KMS-11 (cell line): ENCODE data around the gene NUDCD3.

ENCODE experiments used
- H2AFZ ChIP-seq: fragments of 200-600 bp; sonication (generic); 2 replicates; pipeline ENCODE4 v1.6.1; 2016; ENCODE audit warnings: antibody characterized with exemption, mixed run types, low read depth
- H3K27ac ChIP-seq: fragments of 200-600 bp; sonication (generic); 2 replicates; pipeline ENCODE4 v1.6.1; 2016; ENCODE audit warnings: mild to moderate bottlenecking, mixed run types
- H3K27me3 ChIP-seq: fragments of 200-600 bp; sonication (generic); 2 replicates; pipeline ENCODE4 v1.6.1; 2017; ENCODE audit warnings: mild to moderate bottlenecking, low read depth, mixed run types, moderate library complexity; ENCODE audit not compliant: insufficient read depth
- H3K36me3 ChIP-seq: fragments of 200-600 bp; sonication (generic); 2 replicates; pipeline ENCODE4 v1.6.1; 2017; ENCODE audit warnings: mild to moderate bottlenecking, mixed run types; ENCODE audit not compliant: insufficient read depth
- H3K4me1 ChIP-seq: fragments of 200-600 bp; sonication (generic); 2 replicates; pipeline ENCODE4 v1.6.1; 2016; ENCODE audit warnings: mild to moderate bottlenecking, low read depth, mixed run types; ENCODE audit not compliant: poor library complexity, severe bottlenecking
- H3K4me2 ChIP-seq: fragments of 200-600 bp; sonication (generic); 2 replicates; pipeline ENCODE4 v1.7.0; 2016; ENCODE audit warnings: mild to moderate bottlenecking, mixed run types
- H3K4me3 ChIP-seq: fragments of 200-600 bp; sonication (generic); IDR thresholded peaks from 2 replicates; pipeline ENCODE4 v1.6.1; 2017; ENCODE audit warnings: low read depth, low read length, mixed read lengths; ENCODE audit not compliant: insufficient read depth
- H3K79me2 ChIP-seq: fragments of 200-600 bp; sonication (generic); 2 replicates; pipeline ENCODE4 v1.6.1; 2016; ENCODE audit warnings: low read depth, mixed run types; ENCODE audit not compliant: insufficient read depth
- H3K9ac ChIP-seq: fragments of 200-600 bp; sonication (generic); 2 replicates; pipeline ENCODE4 v1.6.1; 2016; ENCODE audit warnings: mild to moderate bottlenecking, mixed run types
- H4K20me1 ChIP-seq: fragments of 200-600 bp; sonication (generic); 2 replicates; pipeline ENCODE4 v1.6.1; 2016; ENCODE audit warnings: mild to moderate bottlenecking, mixed run types; ENCODE audit not compliant: insufficient read depth
- TF ChIP-seq, protein P1 (sequence below): fragments of 200-600 bp; sonication (generic); conservative IDR thresholded peaks from 2 replicates; pipeline ENCODE4 v1.6.1; 2017; ENCODE audit warnings: low read depth, mild to moderate bottlenecking, antibody characterized with exemption, low read length, moderate library complexity, mixed read lengths

Gene NUDCD3

DNA sequence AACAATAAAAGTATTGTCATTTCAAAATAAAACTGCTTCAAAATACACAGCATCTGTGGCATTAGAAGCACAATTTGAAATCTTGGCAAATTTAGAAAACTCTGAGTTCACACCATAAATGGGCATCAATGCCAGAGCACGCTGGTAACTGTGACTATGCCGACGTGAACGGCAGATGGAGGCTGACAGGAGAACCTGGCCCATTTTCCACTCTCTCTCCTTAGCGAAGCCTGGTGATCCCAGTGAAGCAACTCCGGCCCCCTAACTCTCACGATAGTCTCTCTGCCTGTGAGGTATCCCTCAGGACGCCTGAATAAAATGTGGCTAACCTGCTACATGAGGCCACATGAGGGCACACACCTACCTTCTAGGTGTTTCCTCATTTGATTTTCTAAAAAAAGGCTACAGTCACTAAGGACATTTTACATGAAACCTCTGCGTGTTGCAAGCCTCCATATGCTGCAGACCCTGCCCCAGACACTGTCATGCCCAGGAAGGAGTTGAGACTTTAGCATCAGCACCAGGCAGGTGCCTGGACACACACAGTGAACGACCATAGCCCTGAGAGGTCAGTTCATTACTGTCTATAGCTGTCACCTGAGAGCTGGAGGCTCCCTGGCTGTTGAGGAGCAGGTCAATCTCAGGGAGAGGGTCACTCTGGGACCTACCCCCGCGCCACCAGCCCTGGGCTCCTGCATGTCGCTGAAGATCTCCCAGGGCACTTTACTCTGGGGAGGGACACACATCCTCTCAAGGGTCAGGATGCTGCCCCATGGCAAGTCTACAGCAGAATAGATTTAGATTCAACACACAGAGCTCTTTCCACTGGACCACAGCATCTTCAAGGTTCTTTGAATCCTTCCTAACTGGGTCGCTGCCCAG, 102.1 kb downstream of the NUDCD3 start:
- no peak overlapping the region for H3K4me3 ChIP-seq
- no peak overlapping the region for H3K9ac ChIP-seq
- H3K4me1 ChIP-seq, result no peaks in the 10 kb centered on the region
- no peak overlapping the region for H3K4me2 ChIP-seq
- H3K79me2 ChIP-seq, result no peaks in the 10 kb centered on the region
- no peak overlapping the region for H2AFZ ChIP-seq
- TF ChIP-seq, protein P1, sequence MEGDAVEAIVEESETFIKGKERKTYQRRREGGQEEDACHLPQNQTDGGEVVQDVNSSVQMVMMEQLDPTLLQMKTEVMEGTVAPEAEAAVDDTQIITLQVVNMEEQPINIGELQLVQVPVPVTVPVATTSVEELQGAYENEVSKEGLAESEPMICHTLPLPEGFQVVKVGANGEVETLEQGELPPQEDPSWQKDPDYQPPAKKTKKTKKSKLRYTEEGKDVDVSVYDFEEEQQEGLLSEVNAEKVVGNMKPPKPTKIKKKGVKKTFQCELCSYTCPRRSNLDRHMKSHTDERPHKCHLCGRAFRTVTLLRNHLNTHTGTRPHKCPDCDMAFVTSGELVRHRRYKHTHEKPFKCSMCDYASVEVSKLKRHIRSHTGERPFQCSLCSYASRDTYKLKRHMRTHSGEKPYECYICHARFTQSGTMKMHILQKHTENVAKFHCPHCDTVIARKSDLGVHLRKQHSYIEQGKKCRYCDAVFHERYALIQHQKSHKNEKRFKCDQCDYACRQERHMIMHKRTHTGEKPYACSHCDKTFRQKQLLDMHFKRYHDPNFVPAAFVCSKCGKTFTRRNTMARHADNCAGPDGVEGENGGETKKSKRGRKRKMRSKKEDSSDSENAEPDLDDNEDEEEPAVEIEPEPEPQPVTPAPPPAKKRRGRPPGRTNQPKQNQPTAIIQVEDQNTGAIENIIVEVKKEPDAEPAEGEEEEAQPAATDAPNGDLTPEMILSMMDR, result no peak
- H3K36me3 ChIP-seq, result no peaks in the 10 kb centered on the region
- no peak overlapping the region for H3K27ac ChIP-seq
- H3K27me3 ChIP-seq, result no peaks in the 10 kb centered on the region
- no peaks in the 10 kb centered on the region for H4K20me1 ChIP-seq

DNA sequence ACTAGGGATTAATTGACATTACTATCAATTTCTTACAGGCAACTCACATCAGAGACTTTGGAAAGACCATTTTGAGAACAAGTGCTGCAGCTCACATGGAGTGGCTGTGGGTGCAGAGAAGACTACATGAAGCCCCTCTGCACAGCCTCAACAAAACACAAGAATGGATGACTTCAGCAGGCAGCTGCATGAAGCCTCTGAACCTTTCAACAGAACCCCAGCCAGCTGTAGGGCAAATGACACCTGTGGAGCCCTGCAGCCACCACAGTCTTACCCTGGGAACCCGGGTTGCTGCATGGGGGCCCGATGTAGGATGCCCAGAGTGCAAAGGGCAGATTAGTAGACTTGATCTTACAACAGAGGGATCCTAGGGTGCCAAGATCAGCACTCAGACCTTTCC, 103.1 kb downstream of the NUDCD3 start:
- Histone ChIP-seq H3K4me3 (no peak overlapping the region), H2AFZ (no peak overlapping the region), H3K27me3 (no peaks in the 10 kb centered on the region), H3K36me3 (no peaks in the 10 kb centered on the region), H3K79me2 (no peaks in the 10 kb centered on the region), H3K27ac (no peak overlapping the region), H3K4me2 (no peak overlapping the region), H3K4me1 (no peaks in the 10 kb centered on the region), H3K9ac (no peak overlapping the region), H4K20me1 (no peaks in the 10 kb centered on the region)
- TF ChIP-seq, protein P1, result no peak

DNA sequence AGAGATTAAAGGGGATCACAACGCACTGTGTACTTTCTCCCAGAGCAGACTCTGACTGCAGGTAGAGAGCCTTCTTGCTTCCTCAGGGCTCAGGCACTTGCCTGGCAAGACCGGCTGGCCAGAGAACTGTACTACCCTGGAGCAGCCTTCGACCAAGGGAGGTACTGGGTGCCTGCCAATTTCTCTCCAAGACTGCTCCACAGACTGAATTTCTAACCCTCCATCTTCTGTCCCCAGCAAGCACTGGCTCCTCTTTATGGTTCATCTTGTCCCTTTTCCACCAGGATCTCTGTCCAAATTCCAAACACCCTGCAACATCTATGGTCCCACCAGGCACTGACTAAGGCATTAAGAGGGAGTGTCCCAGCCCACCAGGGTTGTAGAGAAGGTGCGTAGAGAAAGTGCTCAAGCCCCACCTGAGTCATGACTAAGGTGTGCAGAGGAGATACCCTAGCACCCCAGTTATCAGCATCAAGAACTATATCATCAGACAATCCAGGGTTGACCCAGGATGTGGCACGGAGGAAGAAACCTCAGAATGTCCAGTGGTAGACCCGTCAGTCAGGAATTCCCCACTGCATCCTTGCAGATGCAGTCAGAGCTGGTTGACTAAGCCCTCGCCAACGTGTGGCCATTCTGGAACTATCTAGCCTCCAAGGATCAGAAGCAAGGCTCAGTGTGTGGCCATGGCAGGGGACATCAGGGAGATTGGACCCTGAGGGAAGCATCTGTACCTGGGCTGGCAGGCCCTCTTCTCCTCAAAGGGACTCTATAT, 104.1 kb downstream of the NUDCD3 start:
- Histone ChIP-seq H3K9ac (no peak overlapping the region), H3K4me2 (no peak overlapping the region), H3K36me3 (no peaks in the 10 kb centered on the region), H2AFZ (no peak overlapping the region), H4K20me1 (no peaks in the 10 kb centered on the region), H3K27ac (no peak overlapping the region), H3K79me2 (no peaks in the 10 kb centered on the region), H3K4me1 (no peaks in the 10 kb centered on the region), H3K27me3 (no peaks in the 10 kb centered on the region), H3K4me3 (no peak overlapping the region)
- TF ChIP-seq, protein P1, result no peak

DNA sequence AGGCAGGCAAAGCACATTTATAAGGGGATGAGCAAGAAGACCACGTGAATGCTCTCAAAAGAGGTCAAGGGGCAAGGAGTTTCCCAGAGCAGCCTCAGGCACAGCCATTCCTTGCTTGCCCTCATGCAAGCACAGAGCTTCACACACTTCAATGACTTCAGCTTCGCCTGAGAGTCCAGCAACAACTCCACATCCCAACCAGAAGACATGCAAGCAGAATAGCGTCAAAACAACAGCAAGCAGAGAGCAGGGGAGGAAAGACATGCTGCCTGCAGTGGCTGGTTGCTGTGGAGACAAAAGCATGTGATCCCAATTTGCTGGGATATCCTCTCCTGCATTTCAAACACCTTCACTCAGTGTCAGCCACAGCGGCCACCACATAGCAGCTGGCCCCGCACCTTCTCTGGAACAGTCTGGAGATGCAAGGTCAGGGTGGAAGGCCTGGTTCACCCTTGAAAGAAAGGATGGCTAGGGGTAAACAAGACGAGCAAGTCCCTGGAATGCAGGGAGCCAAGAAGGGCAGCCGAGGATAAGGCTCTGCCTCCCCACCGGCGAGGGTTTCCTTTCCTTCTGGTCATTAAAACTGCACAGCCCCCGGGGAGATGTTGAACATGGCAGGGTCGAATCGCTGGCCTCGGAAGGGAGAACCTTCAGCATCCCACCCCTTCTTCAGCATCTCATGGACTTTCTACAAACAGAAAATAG, 104.9 kb downstream of the NUDCD3 start:
- no peaks in the 10 kb centered on the region for H3K27me3 ChIP-seq
- H3K79me2 ChIP-seq, result no peaks in the 10 kb centered on the region
- no peak overlapping the region for H3K4me3 ChIP-seq
- no peak overlapping the region for H3K4me2 ChIP-seq
- no peaks in the 10 kb centered on the region for H3K36me3 ChIP-seq
- no peak overlapping the region for H3K9ac ChIP-seq
- no peak overlapping the region for H2AFZ ChIP-seq
- H3K4me1 ChIP-seq, result no peaks in the 10 kb centered on the region
- no peak overlapping the region for H3K27ac ChIP-seq
- H4K20me1 ChIP-seq, result no peaks in the 10 kb centered on the region
- TF ChIP-seq, protein P1, result no peak
